ENCODE data around the gene FAM20C.

FAM20C gene

GRCh38 chr7:222716-223041 is 30.3 kb downstream of the FAM20C start:
- no peak for TF ChIP-seq CTCF (IDR thresholded peaks at IDR 0.05; ENCODE audit: low read depth, low read length, missing control alignments)
- H3K4me3 ChIP-seq (replicated peaks; ENCODE audit: low read depth, low read length), result no peak overlapping the region
- DNase-seq (ENCODE audit: extremely low read depth, low read depth), result no peak

GRCh38 chr7:223118-223800 is 30.9 kb downstream of the FAM20C start:
- no peak overlapping the region for H3K4me3 ChIP-seq (replicated peaks; ENCODE audit: low read depth, low read length)
- TF ChIP-seq CTCF (IDR thresholded peaks at IDR 0.05; ENCODE audit: low read depth, low read length, missing control alignments), result no peak

GRCh38 chr7:223861-224260 is 31.5 kb downstream of the FAM20C start:
- DNase-seq (ENCODE audit: extremely low read depth, low read depth), result no peak
- no peak for TF ChIP-seq CTCF (IDR thresholded peaks at IDR 0.05; ENCODE audit: low read depth, low read length, missing control alignments)

More at GRCh38 chr7:223118-223800, 30.9 kb downstream of the FAM20C start:
- no peak for DNase-seq (ENCODE audit: extremely low read depth, low read depth)

DNA sequence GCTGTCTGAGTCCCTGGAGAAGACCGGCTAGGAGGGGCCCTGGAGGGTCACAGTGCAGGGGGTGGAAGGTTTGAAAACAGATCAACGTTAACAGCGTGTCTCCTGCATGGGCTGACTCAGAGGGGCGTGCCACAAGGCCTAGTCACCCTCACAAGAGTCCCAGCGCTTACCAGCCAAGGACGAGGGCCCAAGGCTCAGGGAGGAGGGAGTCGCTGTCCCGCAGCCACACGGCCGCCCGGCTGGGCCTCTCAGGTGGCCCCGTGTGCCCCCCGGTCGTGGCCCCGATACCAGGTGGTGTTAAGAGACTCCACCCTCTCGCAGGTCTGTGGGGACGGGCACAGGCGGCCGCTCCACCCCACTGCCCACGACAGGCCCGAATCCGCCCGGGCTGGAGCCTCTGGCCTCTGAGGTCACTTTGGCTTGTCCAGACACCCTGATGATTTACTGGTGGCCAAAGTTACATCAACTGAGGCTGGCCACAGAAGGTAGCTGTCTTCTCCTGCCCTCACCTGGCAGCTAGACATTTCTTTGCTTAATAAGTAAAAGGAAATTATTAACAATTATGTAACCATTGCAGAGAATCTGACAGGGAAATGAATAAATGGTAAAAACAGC is 34.0 kb downstream of the FAM20C start:
- no peak overlapping the region for H3K4me3 ChIP-seq (replicated peaks; ENCODE audit: low read depth, low read length)
- no peak for TF ChIP-seq CTCF (IDR thresholded peaks at IDR 0.05; ENCODE audit: low read depth, low read length, missing control alignments)
- DNase-seq (ENCODE audit: extremely low read depth, low read depth), result no peak

More at GRCh38 chr7:223861-224260, 31.5 kb downstream of the FAM20C start:
- no peak overlapping the region for H3K4me3 ChIP-seq (replicated peaks; ENCODE audit: low read depth, low read length)

DNA sequence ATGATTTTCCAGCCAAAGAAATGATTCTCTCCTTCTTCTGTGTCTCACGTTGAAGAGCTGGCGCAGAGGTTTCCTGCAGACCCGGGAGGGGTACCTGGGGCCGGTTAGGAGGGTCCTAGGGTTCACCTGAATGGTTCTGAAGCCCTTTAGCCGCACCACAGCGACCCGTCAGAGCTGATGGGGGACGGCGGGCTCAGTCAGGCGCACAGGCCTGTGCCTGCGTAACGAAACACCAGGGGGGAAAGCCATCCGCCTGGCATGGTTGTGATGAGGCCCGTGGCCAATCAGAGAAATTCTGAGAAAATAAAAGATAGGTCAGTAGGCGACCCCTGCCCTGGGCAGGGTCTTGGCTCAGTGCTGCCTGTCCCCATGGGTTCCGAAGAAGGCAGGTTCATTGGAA is 35.6 kb downstream of the FAM20C start:
- no peak for DNase-seq (ENCODE audit: extremely low read depth, low read depth)

GRCh38 chr7:228610-229009 is 36.2 kb downstream of the FAM20C start:
- no peak for TF ChIP-seq CTCF (IDR thresholded peaks at IDR 0.05; ENCODE audit: low read depth, low read length, missing control alignments)
- no peak for DNase-seq (ENCODE audit: extremely low read depth, low read depth)
- no peak overlapping the region for H3K4me3 ChIP-seq (replicated peaks; ENCODE audit: low read depth, low read length)

More for the DNA sequence above, 35.6 kb downstream of the FAM20C start:
- no peak overlapping the region for H3K4me3 ChIP-seq (replicated peaks; ENCODE audit: low read depth, low read length)
- TF ChIP-seq CTCF (IDR thresholded peaks at IDR 0.05; ENCODE audit: low read depth, low read length, missing control alignments), result no peak

Measured in HFF-Myc (cell line).